H9 (cell line): ENCODE results near the gene WASHC3. TPM values are rescaled to one million over a fixed set of nuclear protein-coding genes. Genes with fewer than 3 reads are reported as not detected.

ENCODE experiments used
- DNase-seq: peaks from one replicate; pipeline ENCODE4 v3.0.0-alpha.2; 2017
- H2AFZ ChIP-seq: one replicate; pipeline ENCODE4 v1.6.1; 2013; ENCODE audit warnings: mild to moderate bottlenecking, low read length, control low read depth, moderate library complexity
- H2AK5ac ChIP-seq: 2 replicates; pipeline ENCODE4 v1.6.1; 2013; ENCODE audit warnings: low read length, control low read depth, mixed read lengths; ENCODE audit not compliant: insufficient read length
- H2BK120ac ChIP-seq: one replicate; pipeline ENCODE4 v1.6.1; 2013; ENCODE audit warnings: low read depth, mild to moderate bottlenecking, low read length, control low read depth, inconsistent platforms; ENCODE audit not compliant: poor library complexity, severe bottlenecking
- H2BK12ac ChIP-seq: 2 replicates; pipeline ENCODE4 v1.6.1; 2013; ENCODE audit warnings: low read length, control low read depth, mixed read lengths, low read depth; ENCODE audit not compliant: insufficient read length
- H2BK15ac ChIP-seq: 2 replicates; pipeline ENCODE4 v1.6.1; 2013; ENCODE audit warnings: low read depth, low read length, control low read depth
- H2BK20ac ChIP-seq: one replicate; pipeline ENCODE4 v1.6.1; 2013; ENCODE audit warnings: low read depth, mild to moderate bottlenecking, low read length, control low read depth, inconsistent platforms; ENCODE audit not compliant: poor library complexity, severe bottlenecking
- H2BK5ac ChIP-seq: 2 replicates; pipeline ENCODE4 v1.6.1; 2013; ENCODE audit warnings: low read length, control low read depth, mixed read lengths; ENCODE audit not compliant: insufficient read length
- H3K14ac ChIP-seq: 2 replicates; pipeline ENCODE4 v1.6.1; 2013; ENCODE audit warnings: low read length, control low read depth; ENCODE audit not compliant: insufficient read depth
- H3K18ac ChIP-seq: 2 replicates; pipeline ENCODE4 v1.6.1; 2013; ENCODE audit warnings: low read depth, mild to moderate bottlenecking, mixed read lengths, low read length, control low read depth; ENCODE audit not compliant: insufficient read length
- H3K23ac ChIP-seq: 2 replicates; pipeline ENCODE4 v1.6.1; 2013; ENCODE audit warnings: low read length, control low read depth, mixed read lengths, low read depth; ENCODE audit not compliant: insufficient read length
- H3K23me2 ChIP-seq: 2 replicates; pipeline ENCODE4 v1.6.1; 2013; ENCODE audit warnings: low read depth, mild to moderate bottlenecking, mixed read lengths, low read length, control low read depth; ENCODE audit not compliant: insufficient read length, poor library complexity, severe bottlenecking
- H3K27ac ChIP-seq: 2 replicates; pipeline ENCODE4 v1.5.1; 2013; ENCODE audit warnings: low read length, control low read depth, mixed read lengths, low read depth; ENCODE audit not compliant: insufficient read length
- H3K27me3 ChIP-seq: 2 replicates; pipeline ENCODE4 v1.6.1; 2013; ENCODE audit warnings: low read length, control low read depth, inconsistent platforms; ENCODE audit not compliant: insufficient read depth
- H3K4ac ChIP-seq: 2 replicates; pipeline ENCODE4 v1.6.1; 2013; ENCODE audit warnings: low read depth, mild to moderate bottlenecking, control low read depth, inconsistent platforms, low read length, moderate library complexity
- H3K4me1 ChIP-seq: 2 replicates; pipeline ENCODE4 v1.6.1; 2013; ENCODE audit warnings: low read length, control low read depth, inconsistent platforms; ENCODE audit not compliant: insufficient read depth
- H3K4me2 ChIP-seq: 2 replicates; pipeline ENCODE4 v1.6.1; 2013; ENCODE audit warnings: low read length, control low read depth, mixed read lengths; ENCODE audit not compliant: insufficient read length, insufficient read depth
- H3K56ac ChIP-seq: 2 replicates; pipeline ENCODE4 v1.6.1; 2013; ENCODE audit warnings: low read depth, mild to moderate bottlenecking, mixed read lengths, low read length, control low read depth; ENCODE audit not compliant: insufficient read length
- H3K79me1 ChIP-seq: 2 replicates; pipeline ENCODE4 v1.6.1; 2013; ENCODE audit warnings: low read depth, mild to moderate bottlenecking, moderate library complexity, low read length, control low read depth, inconsistent platforms; ENCODE audit not compliant: insufficient read depth, poor library complexity, severe bottlenecking
- H3K79me2 ChIP-seq: 2 replicates; pipeline ENCODE4 v1.6.1; 2013; ENCODE audit warnings: low read length, control low read depth, inconsistent platforms; ENCODE audit not compliant: insufficient read depth
- H3K9ac ChIP-seq: 2 replicates; pipeline ENCODE4 v1.6.1; 2013; ENCODE audit warnings: low read length, control low read depth, mixed read lengths; ENCODE audit not compliant: insufficient read length; ENCODE audit errors: extremely low read depth
- H3K9me3 ChIP-seq: one replicate; pipeline ENCODE4 v1.6.1; 2013; ENCODE audit warnings: low read depth, low read length, inconsistent platforms; ENCODE audit not compliant: control insufficient read depth
- H3T11ph ChIP-seq: one replicate; pipeline ENCODE4 v1.6.1; 2013; ENCODE audit warnings: mild to moderate bottlenecking, low read length, control low read depth, inconsistent platforms
- H4K20me1 ChIP-seq: one replicate; pipeline ENCODE4 v1.6.1; 2013; ENCODE audit not compliant: control insufficient read depth, insufficient read length, insufficient read depth
- H4K5ac ChIP-seq: 2 replicates; pipeline ENCODE4 v1.6.1; 2013; ENCODE audit warnings: low read depth, mild to moderate bottlenecking, mixed read lengths, low read length, control low read depth; ENCODE audit not compliant: insufficient read length
- H4K8ac ChIP-seq: replicated peaks from 2 replicates; pipeline ENCODE4 v1.6.1; 2013; ENCODE audit warnings: low read length, control low read depth, mixed read lengths, low read depth; ENCODE audit not compliant: insufficient read length
- H4K91ac ChIP-seq: 2 replicates; pipeline ENCODE4 v1.6.1; 2013; ENCODE audit warnings: low read depth, mild to moderate bottlenecking, moderate library complexity, mixed read lengths, low read length, control low read depth; ENCODE audit not compliant: insufficient read length
- H3K27ac Mint-ChIP-seq, 3 experiments: 2 replicates in 2 of 3; 3 replicates in 1 of 3; pipeline ENCODE4 v1.8.0; 2020 to 2021; ENCODE audit warnings: mixed read lengths in 3 of 3, mild to moderate bottlenecking in 1 of 3, moderate library complexity in 1 of 3
- H3K27me3 Mint-ChIP-seq: 2 replicates; pipeline ENCODE4 v1.8.0; 2021; ENCODE audit warnings: low read depth, mild to moderate bottlenecking, moderate library complexity, mixed read lengths
- H3K36me3 Mint-ChIP-seq, 3 experiments: 2 replicates in 2 of 3; 3 replicates in 1 of 3; pipeline ENCODE4 v1.8.0; 2020 to 2021; ENCODE audit warnings: low read depth in 3 of 3, mixed read lengths in 3 of 3; ENCODE audit not compliant: insufficient read depth in 1 of 3
- H3K4me1 Mint-ChIP-seq, 2 experiments: 2 replicates each; pipeline ENCODE4 v1.8.0; 2020; ENCODE audit warnings: mixed read lengths in 2 of 2
- H3K4me3 Mint-ChIP-seq, 2 experiments: 2 replicates in 1 of 2; 3 replicates in 1 of 2; pipeline ENCODE4 v1.8.0; 2020 to 2021; ENCODE audit warnings: mild to moderate bottlenecking in 2 of 2, mixed read lengths in 2 of 2, moderate library complexity in 1 of 2
- H3K9me3 Mint-ChIP-seq, 2 experiments: 2 replicates in 1 of 2; 3 replicates in 1 of 2; pipeline ENCODE4 v1.8.0; 2020; ENCODE audit warnings: mild to moderate bottlenecking in 2 of 2, mixed read lengths in 2 of 2, moderate library complexity in 1 of 2
- total RNA-seq: library from RNA; stranded (reverse); gene quantifications from 2 replicates; pipeline ENCODE4 v1.2.1, GENCODE V29; 2021
- TF ChIP-seq, protein P1 (sequence below): fragments of 200-600 bp; sonication (generic); conservative IDR thresholded peaks from 3 replicates; pipeline ENCODE4 v1.8.0; 2021; ENCODE audit warnings: antibody characterized with exemption, mild to moderate bottlenecking

WASHC3 gene
- total RNA-seq, 1 experiment from 2014 or later, result 14.1 TPM

DNA sequence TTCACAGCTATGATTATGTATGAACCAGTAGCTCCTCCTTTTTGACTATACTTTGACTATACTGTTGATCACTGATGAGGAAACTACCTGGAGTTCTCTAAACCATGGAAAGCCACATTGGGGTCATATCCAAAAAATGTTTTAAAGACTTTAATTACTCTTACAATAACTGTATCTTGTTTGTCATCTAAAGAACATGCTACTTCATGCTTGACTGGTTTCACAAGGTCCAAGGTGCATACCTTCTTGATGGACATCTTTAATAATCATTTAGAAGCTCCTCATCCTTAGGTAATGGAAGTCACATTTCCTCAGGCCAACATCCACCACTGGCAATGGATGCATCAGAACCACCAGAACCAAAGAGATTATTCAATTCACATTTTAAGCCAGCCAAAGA is 29.9 kb downstream of the WASHC3 start:
- no peaks in the 10 kb centered on the region; a peak in 1 of 7 replicates for H3K36me3 Mint-ChIP-seq
- Histone ChIP-seq H3K18ac (no peak overlapping the region), H3K27ac (no peak overlapping the region), H4K20me1 (no peaks in the 10 kb centered on the region), H2BK5ac (no peak overlapping the region), H4K5ac (no peak overlapping the region), H3K9me3 (no peaks in the 10 kb centered on the region), H3K4ac (no peak overlapping the region), H3K27me3 (no peaks in the 10 kb centered on the region), H2BK15ac (no peak overlapping the region), H3K79me2 (no peaks in the 10 kb centered on the region), H3K9ac (no peak overlapping the region), H2BK12ac (no peak overlapping the region), H3K79me1 (no peaks in the 10 kb centered on the region), H3K23ac (no peak overlapping the region), H3K4me1 (no peaks in the 10 kb centered on the region), H3K56ac (no peak overlapping the region), H2AK5ac (no peak overlapping the region), H2BK20ac (no peak overlapping the region), H2BK120ac (no peak overlapping the region), H3K14ac (no peak overlapping the region), H4K8ac (no peak overlapping the region), H3K4me2 (no peak overlapping the region), H4K91ac (no peak overlapping the region), H3K23me2 (no peaks in the 10 kb centered on the region), H2AFZ (no peak overlapping the region), H3T11ph (no peak overlapping the region)
- no peak for DNase-seq
- no peaks in the 10 kb centered on the region for H3K4me1 Mint-ChIP-seq
- H3K9me3 Mint-ChIP-seq, result no peaks in the 10 kb centered on the region
- no peaks in the 10 kb centered on the region for H3K27me3 Mint-ChIP-seq
- TF ChIP-seq, protein P1, sequence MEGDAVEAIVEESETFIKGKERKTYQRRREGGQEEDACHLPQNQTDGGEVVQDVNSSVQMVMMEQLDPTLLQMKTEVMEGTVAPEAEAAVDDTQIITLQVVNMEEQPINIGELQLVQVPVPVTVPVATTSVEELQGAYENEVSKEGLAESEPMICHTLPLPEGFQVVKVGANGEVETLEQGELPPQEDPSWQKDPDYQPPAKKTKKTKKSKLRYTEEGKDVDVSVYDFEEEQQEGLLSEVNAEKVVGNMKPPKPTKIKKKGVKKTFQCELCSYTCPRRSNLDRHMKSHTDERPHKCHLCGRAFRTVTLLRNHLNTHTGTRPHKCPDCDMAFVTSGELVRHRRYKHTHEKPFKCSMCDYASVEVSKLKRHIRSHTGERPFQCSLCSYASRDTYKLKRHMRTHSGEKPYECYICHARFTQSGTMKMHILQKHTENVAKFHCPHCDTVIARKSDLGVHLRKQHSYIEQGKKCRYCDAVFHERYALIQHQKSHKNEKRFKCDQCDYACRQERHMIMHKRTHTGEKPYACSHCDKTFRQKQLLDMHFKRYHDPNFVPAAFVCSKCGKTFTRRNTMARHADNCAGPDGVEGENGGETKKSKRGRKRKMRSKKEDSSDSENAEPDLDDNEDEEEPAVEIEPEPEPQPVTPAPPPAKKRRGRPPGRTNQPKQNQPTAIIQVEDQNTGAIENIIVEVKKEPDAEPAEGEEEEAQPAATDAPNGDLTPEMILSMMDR, result no peak
- H3K27ac Mint-ChIP-seq, result no peak overlapping the region
- H3K4me3 Mint-ChIP-seq, result no peak overlapping the region
